ENCODE data around the gene ACSBG1. TPM values are rescaled to one million over a fixed set of nuclear protein-coding genes. Genes with fewer than 3 reads are reported as not detected.
A peak's percentile ranks its signal among the peaks of the same experiment; 100 is the strongest.

Gene ACSBG1
- total RNA-seq, 4 donors from 2014 or later: 75.9 to 131 (median 92.8) TPM

- H3K4me3 ChIP-seq (ENCODE audit: low read depth, poor library complexity, severe bottlenecking): no peak overlapping the region
- WGBS, 2 donors: 86 to 87% methylated on average over 3 of the region's 3 CpGs
- no peak for DNase-seq (ENCODE audit: low spot score in 2 of 2)
- intact Hi-C loops (cut with DNase I; ENCODE audit: low total_unique reads): no loop called here
- no peak for TF ChIP-seq POLR2A (IDR thresholded peaks at IDR 0.05)
Observed at GRCh38 chr15:78142332-78142731, 92.0 kb downstream of the ACSBG1 start.

- no peak for DNase-seq (ENCODE audit: low spot score in 2 of 2)
- no peak for TF ChIP-seq POLR2A (IDR thresholded peaks at IDR 0.05)
- no peak for TF ChIP-seq CTCF (IDR thresholded peaks at IDR 0.05)
- H3K4me3 ChIP-seq (ENCODE audit: low read depth, poor library complexity, severe bottlenecking): no peak overlapping the region
- intact Hi-C loops (cut with DNase I; ENCODE audit: low total_unique reads): no loop called here
Observed at GRCh38 chr15:78140292-78140691, 94.1 kb downstream of the ACSBG1 start.

- no peak overlapping the region for H3K4me3 ChIP-seq (ENCODE audit: low read depth, poor library complexity, severe bottlenecking)
- intact Hi-C loops (cut with DNase I; ENCODE audit: low total_unique reads): loop anchor here (5.0 to 10.0 kb wide), 2 partner anchors 55 to 158 kb away; partner anchors contain the start of gene SKIC8
- no peak for DNase-seq (ENCODE audit: low spot score in 2 of 2)
- WGBS, 2 donors: 92 to 96% methylated on average over 5 of the region's 5 CpGs
- TF ChIP-seq CTCF (IDR thresholded peaks at IDR 0.05): no peak
- no peak for TF ChIP-seq POLR2A (IDR thresholded peaks at IDR 0.05)
Observed at GRCh38 chr15:78139578-78139977, 94.8 kb downstream of the ACSBG1 start.

- DNase-seq (ENCODE audit: low spot score in 2 of 2): peak; percentile 42 to 46
- no peak for TF ChIP-seq POLR2A (IDR thresholded peaks at IDR 0.05)
- no peak for TF ChIP-seq CTCF (IDR thresholded peaks at IDR 0.05)
- H3K4me3 ChIP-seq (ENCODE audit: low read depth, poor library complexity, severe bottlenecking): no peak overlapping the region
- 39 to 67% methylated on average over 2 of the region's 2 CpGs for WGBS, 2 donors
- intact Hi-C loops (cut with DNase I; ENCODE audit: low total_unique reads): loop anchor here (10.0 kb wide), 1 partner anchor 61 kb away; no protein-coding TSS in a partner anchor
Observed at GRCh38 chr15:78133801-78134200, 100.6 kb downstream of the ACSBG1 start.

- WGBS, 2 donors: 0% methylated on average over 4 to 16 of the region's 79 CpGs
- peak within 1 kb of the TSS; percentile 30 for H3K4me3 ChIP-seq (ENCODE audit: low read depth, poor library complexity, severe bottlenecking)
- intact Hi-C loops (cut with DNase I; ENCODE audit: low total_unique reads): loop anchor here (10.0 kb wide), 1 partner anchor 63 kb away; no protein-coding TSS in a partner anchor
- TF ChIP-seq CTCF (IDR thresholded peaks at IDR 0.05) (no peak), POLR2A (IDR thresholded peaks at IDR 0.05) (no peak)
- peak in 1 of 2 donors; percentile 91 for DNase-seq (ENCODE audit: low spot score in 2 of 2)
Observed at GRCh38 chr15:78131295-78132061, 102.9 kb downstream of the ACSBG1 start, which contains the start of gene CIB2. CIB2 (minus strand) TSS chr15:78131445; CDS start chr15:78131215, 230 bp downstream.

- no peak overlapping the region for H3K4me3 ChIP-seq (ENCODE audit: low read depth, poor library complexity, severe bottlenecking)
- WGBS, 2 donors: 41 to 55% methylated on average over 27 to 43 of the region's 51 CpGs
- no peak for DNase-seq (ENCODE audit: low spot score in 2 of 2)
- TF ChIP-seq CTCF (IDR thresholded peaks at IDR 0.05) (no peak), POLR2A (IDR thresholded peaks at IDR 0.05) (no peak)
- intact Hi-C loops (cut with DNase I; ENCODE audit: low total_unique reads): loop anchor here (10.0 kb wide), 1 partner anchor 64 kb away; no protein-coding TSS in a partner anchor
Observed at GRCh38 chr15:78130466-78131294, 103.7 kb downstream of the ACSBG1 start.
